ENCODE results near the gene TSHZ2.
"Not testable (repeated sequence)": the region's sequence is repeated elsewhere in the genome, so short reads cannot be mapped to it uniquely, and the experiment has no call there.

The TSHZ2 gene

GRCh38 chr20:53399592-53400335 is 427.6 kb downstream of the TSHZ2 start:
- DNase-seq, result peak; percentile 1

- no peak for DNase-seq
Observed at GRCh38 chr20:53402233-53403005, 430.3 kb downstream of the TSHZ2 start.

GRCh38 chr20:53403029-53403428 is 430.9 kb downstream of the TSHZ2 start:
- no peak for DNase-seq

- DNase-seq, result no peak
Observed at GRCh38 chr20:53405139-53405538, 433.0 kb downstream of the TSHZ2 start.

GRCh38 chr20:53406580-53406979 is 434.4 kb downstream of the TSHZ2 start:
- no peak for DNase-seq

GRCh38 chr20:53408691-53409446 is 436.7 kb downstream of the TSHZ2 start:
- DNase-seq, result no peak

- no peak for DNase-seq
Observed at GRCh38 chr20:53409447-53409717, 437.2 kb downstream of the TSHZ2 start.

GRCh38 chr20:53411129-53411528 is 439.0 kb downstream of the TSHZ2 start:
- no peak for DNase-seq

- DNase-seq, result no peak
Observed at GRCh38 chr20:53411891-53412290, 439.7 kb downstream of the TSHZ2 start.

GRCh38 chr20:53412577-53413185 is 440.5 kb downstream of the TSHZ2 start:
- no peak for DNase-seq

GRCh38 chr20:53413186-53413631 is 441.1 kb downstream of the TSHZ2 start:
- peak; percentile 37 for DNase-seq

GRCh38 chr20:53413845-53414244 is 441.7 kb downstream of the TSHZ2 start:
- not testable (repeated sequence) for DNase-seq

GRCh38 chr20:53419693-53420460 is 447.7 kb downstream of the TSHZ2 start:
- DNase-seq, result no peak

- DNase-seq, result no peak
Observed at GRCh38 chr20:53421343-53421742, 449.2 kb downstream of the TSHZ2 start.

- no peak for DNase-seq
Observed at GRCh38 chr20:53422039-53422438, 449.9 kb downstream of the TSHZ2 start.

GRCh38 chr20:53423587-53424146 is 451.5 kb downstream of the TSHZ2 start:
- DNase-seq, result no peak

- DNase-seq, result no peak
Observed at GRCh38 chr20:53425481-53425880, 453.3 kb downstream of the TSHZ2 start.

- no peak for DNase-seq
Observed at GRCh38 chr20:53425941-53426340, 453.8 kb downstream of the TSHZ2 start.

- DNase-seq, result no peak
Observed at GRCh38 chr20:53426766-53427312, 454.7 kb downstream of the TSHZ2 start.

- DNase-seq, result no peak
Observed at GRCh38 chr20:53427951-53428350, 455.8 kb downstream of the TSHZ2 start.

- DNase-seq, result no peak
Observed at GRCh38 chr20:53428588-53428987, 456.4 kb downstream of the TSHZ2 start.

- DNase-seq, result no peak
Observed at GRCh38 chr20:53428996-53429395, 456.8 kb downstream of the TSHZ2 start.

All from DMS79 treated with DMSO at 0.1 percent for 48 hours (cell line).